ENCODE data around the gene FGF11. TPM values are rescaled to one million over a fixed set of nuclear protein-coding genes. Genes with fewer than 3 reads are reported as not detected.

Gene FGF11
- total and polyA plus RNA-seq, 2 of the 13 experiments (the other 11 are each of a cell fraction or from before 2014, with no cell fraction given), result 0.20 to 7.6 TPM

DNA sequence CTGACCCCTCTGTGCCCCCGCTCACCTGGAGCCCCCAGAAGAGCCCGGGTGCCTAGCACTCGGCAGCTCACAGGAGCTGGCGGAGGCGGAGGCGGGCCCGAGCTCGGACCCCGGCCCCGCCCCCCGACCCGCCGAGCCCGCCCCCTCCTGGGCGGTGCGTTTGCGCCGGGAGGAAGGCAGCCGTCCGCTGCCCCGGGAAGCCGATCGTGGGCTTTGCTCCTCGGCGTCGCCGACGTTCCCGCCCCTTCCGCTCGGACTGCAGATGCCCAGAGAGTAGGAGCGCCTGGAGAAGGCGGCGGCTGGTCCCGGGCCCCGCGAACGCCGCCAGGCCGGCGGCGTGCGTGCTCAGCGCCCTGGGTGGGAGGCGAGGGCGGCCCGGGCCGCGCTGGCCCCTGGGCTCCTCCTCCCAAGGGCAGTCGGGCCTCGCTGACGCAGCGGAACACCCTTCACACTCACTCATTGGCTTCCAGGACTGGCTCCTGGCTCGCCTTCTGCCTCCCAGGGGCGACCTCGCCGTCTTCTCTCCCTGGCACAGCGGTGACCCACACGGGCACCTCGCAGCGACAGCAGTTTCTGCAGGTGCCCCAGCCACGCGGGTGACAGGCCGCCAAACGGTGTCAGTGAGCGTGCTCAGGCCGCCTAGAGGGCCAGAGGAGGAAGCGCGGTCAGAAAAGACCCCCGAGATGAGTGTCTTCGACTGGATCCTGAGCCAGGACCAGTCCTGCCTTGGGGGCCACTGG lies 44.7 kb upstream of the FGF11 start, which contains the start of gene PLSCR3 (continued):
- TF ChIP-seq SNAI1 (CRISPR knock-in tag; IDR thresholded peaks at IDR 0.05; ENCODE audit: borderline replicate concordance) (no peak), HMG20B (CRISPR knock-in tag; conservative IDR thresholded peaks at IDR 0.05) (no peak), CENPX (CRISPR knock-in tag; IDR thresholded peaks at IDR 0.05) (no peak), PRDM10 (CRISPR knock-in tag; IDR thresholded peaks at IDR 0.05; ENCODE audit: low read depth) (no peak), ZNF543 (CRISPR knock-in tag; IDR thresholded peaks at IDR 0.05) (0 out of 2 replicates have a peak, but pooled peaks have one; percentile 13), SALL2 (CRISPR knock-in tag; IDR thresholded peaks at IDR 0.05) (no peak), ZNF142 (CRISPR knock-in tag; IDR thresholded peaks at IDR 0.05) (peak; percentile 70; the same call in 1 of the 2 replicates), MBD4 (IDR thresholded peaks at IDR 0.05; ENCODE audit: borderline replicate concordance, low read length) (no peak), ZNF317 (CRISPR knock-in tag; IDR thresholded peaks at IDR 0.05) (no peak), AFF4 (CRISPR knock-in tag; IDR thresholded peaks at IDR 0.05) (no peak), REXO4 (CRISPR knock-in tag; IDR thresholded peaks at IDR 0.05; ENCODE audit: borderline replicate concordance) (no peak; the same call in 1 of the 2 replicates), FIP1L1 (IDR thresholded peaks at IDR 0.05; ENCODE audit: borderline replicate concordance, insufficient read depth, low read depth, low read length) (no peak)
- TF ChIP-seq, protein P1, sequence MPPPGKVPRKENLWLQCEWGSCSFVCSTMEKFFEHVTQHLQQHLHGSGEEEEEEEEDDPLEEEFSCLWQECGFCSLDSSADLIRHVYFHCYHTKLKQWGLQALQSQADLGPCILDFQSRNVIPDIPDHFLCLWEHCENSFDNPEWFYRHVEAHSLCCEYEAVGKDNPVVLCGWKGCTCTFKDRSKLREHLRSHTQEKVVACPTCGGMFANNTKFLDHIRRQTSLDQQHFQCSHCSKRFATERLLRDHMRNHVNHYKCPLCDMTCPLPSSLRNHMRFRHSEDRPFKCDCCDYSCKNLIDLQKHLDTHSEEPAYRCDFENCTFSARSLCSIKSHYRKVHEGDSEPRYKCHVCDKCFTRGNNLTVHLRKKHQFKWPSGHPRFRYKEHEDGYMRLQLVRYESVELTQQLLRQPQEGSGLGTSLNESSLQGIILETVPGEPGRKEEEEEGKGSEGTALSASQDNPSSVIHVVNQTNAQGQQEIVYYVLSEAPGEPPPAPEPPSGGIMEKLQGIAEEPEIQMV (CRISPR knock-in tag; IDR thresholded peaks at IDR 0.05; ENCODE audit: low read depth), result no peak; the same call in 1 of the 2 replicates

All from HepG2 (cell line).